Measurements from ENCODE around the gene IRF2BPL. TPM values are rescaled to one million over a fixed set of nuclear protein-coding genes. Genes with fewer than 3 reads are reported as not detected.

The IRF2BPL gene
- total RNA-seq, 4 donors from 2014 or later: 10.3 to 20.6 (median 16.4) TPM

- peak overlapping the region; percentile 86 to 91 (median 90) for H3K27ac ChIP-seq
- peak; percentile 96 to 99 (median 97) for DNase-seq
- no peaks in the 10 kb centered on the region for H3K36me3 ChIP-seq
- TF ChIP-seq CTCF (IDR thresholded peaks at IDR 0.05) (no peak), POLR2A (IDR thresholded peaks at IDR 0.05) (peak in 1 of 2 donors; percentile 8)
- peak overlapping the region; percentile 17 to 46 (median 34) for H3K4me3 ChIP-seq
- peaks cover 3 to 80% (median 43%) of the 10 kb centered on the region in 4 donors for H3K4me1 ChIP-seq
- H3K9me3 ChIP-seq: no peaks in the 10 kb centered on the region
- H3K27me3 ChIP-seq: no peaks in the 10 kb centered on the region
Measured at GRCh38 chr14:77040059-77040740, 11.7 kb upstream of the IRF2BPL start.

GRCh38 chr14:77039285-77040058 is 11.0 kb upstream of the IRF2BPL start:
- Histone ChIP-seq H3K4me3 (peak overlapping the region; percentile 17 to 46 (median 34)), H3K27ac (peak overlapping the region; percentile 86 to 91 (median 90)), H3K27me3 (no peaks in the 10 kb centered on the region), H3K9me3 (no peaks in the 10 kb centered on the region), H3K36me3 (no peaks in the 10 kb centered on the region), H3K4me1 (peaks cover 3 to 74% (median 41%) of the 10 kb centered on the region in 4 donors)
- no peak for DNase-seq
- TF ChIP-seq CTCF (IDR thresholded peaks at IDR 0.05) (no peak), POLR2A (IDR thresholded peaks at IDR 0.05) (no peak)

GRCh38 chr14:77037938-77038568 is 9.5 kb upstream of the IRF2BPL start:
- Histone ChIP-seq H3K27ac (peak overlapping the region; percentile 83 to 91 (median 88)), H3K4me3 (no peak overlapping the region), H3K4me1 (peaks cover 3 to 71% (median 32%) of the 10 kb centered on the region in 4 donors), H3K36me3 (no peaks in the 10 kb centered on the region), H3K27me3 (no peaks in the 10 kb centered on the region), H3K9me3 (no peaks in the 10 kb centered on the region)
- no peak for TF ChIP-seq POLR2A (IDR thresholded peaks at IDR 0.05)
- TF ChIP-seq CTCF (IDR thresholded peaks at IDR 0.05): no peak
- DNase-seq: peak in 2 of 3 donors; percentile 57 to 64

- DNase-seq: no peak
- Histone ChIP-seq H3K27me3 (no peaks in the 10 kb centered on the region), H3K4me3 (no peak overlapping the region), H3K4me1 (peaks cover 3 to 71% (median 32%) of the 10 kb centered on the region in 4 donors), H3K36me3 (no peaks in the 10 kb centered on the region), H3K9me3 (no peaks in the 10 kb centered on the region), H3K27ac (peak overlapping the region; percentile 83 to 91 (median 88))
- TF ChIP-seq POLR2A (IDR thresholded peaks at IDR 0.05) (no peak), CTCF (IDR thresholded peaks at IDR 0.05) (no peak)
Measured at GRCh38 chr14:77037215-77037937, 8.9 kb upstream of the IRF2BPL start.
